T-cell (primary cell): ENCODE data around the gene MTA1. TPM values are rescaled to one million over a fixed set of nuclear protein-coding genes. Genes with fewer than 3 reads are reported as not detected.

Source experiments
- ATAC-seq, 4 experiments: fragments of 200-7000 bp in 3 of 4; fragments of 150-1000 bp in 1 of 4; cut with Tn5 transposase; replicated peaks in 1 of 4; 1 replicate in 3 of 4; 2 replicates in 1 of 4; pipeline ENCODE4 v1.10.0; 2021; ENCODE audit warnings: moderate library complexity in 3 of 4, mild to moderate bottlenecking in 2 of 4, moderate number of reproducible peaks in 1 of 4
- CTCF ChIA-PET, 2 donors: fragments of 300-600 bp; sonication (Branson Sonifier 250); formaldehyde crosslinking; loops; one replicate each; lab custom pipeline; 2022; ENCODE audit warnings: antibody characterized with exemption in 2 of 2; lab: Charles Lee
- POLR2A ChIA-PET, 2 donors: fragments of 300-600 bp; sonication (Branson Sonifier 250); formaldehyde crosslinking; loops; one replicate each; lab custom pipeline; 2022; ENCODE audit warnings: antibody characterized with exemption in 2 of 2; lab: Charles Lee
- DNase-seq, 35 experiments: peaks; one replicate each; pipeline versions ENCODE4 v3.0.0 to v3.0.0-alpha.2; 2013 to 2023
- H3K27ac ChIP-seq: one replicate; pipeline ENCODE4 v1.5.1; 2013; ENCODE audit warnings: low read length
- H3K27me3 ChIP-seq, 2 experiments: replicated peaks in 1 of 2; 1 replicate in 1 of 2; 2 replicates in 1 of 2; pipeline versions ENCODE4 v1.6.1 to v1.7.0; 2013; ENCODE audit warnings: low read length in 1 of 2, mixed read lengths in 1 of 2; ENCODE audit not compliant: control insufficient read depth in 2 of 2, insufficient read depth in 2 of 2; ENCODE audit errors: extremely low read depth in 1 of 2
- H3K36me3 ChIP-seq, 2 donors: 1 replicate in 1 of 2; 2 replicates in 1 of 2; pipeline versions ENCODE4 v1.6.1 to v1.7.0; 2013; ENCODE audit warnings: low read length in 1 of 2; ENCODE audit not compliant: control insufficient read depth in 2 of 2, insufficient read depth in 1 of 2; ENCODE audit errors: extremely low read depth in 1 of 2
- H3K4me1 ChIP-seq, 2 experiments: 1 replicate in 1 of 2; 2 replicates in 1 of 2; pipeline versions ENCODE4 v1.6.1 to v1.7.0; 2013; ENCODE audit warnings: low read length in 2 of 2, mixed read lengths in 1 of 2; ENCODE audit not compliant: insufficient read depth in 2 of 2, control insufficient read depth in 1 of 2; ENCODE audit errors: extremely low read depth in 1 of 2
- H3K4me3 ChIP-seq, 2 donors: 1 replicate in 1 of 2; 2 replicates in 1 of 2; pipeline versions ENCODE4 v1.5.1 to v1.7.0; 2013; ENCODE audit warnings: mild to moderate bottlenecking in 2 of 2, low read length in 1 of 2, moderate library complexity in 1 of 2; ENCODE audit not compliant: control insufficient read depth in 1 of 2; ENCODE audit errors: extremely low read depth in 1 of 2
- H3K9me3 ChIP-seq: 2 replicates; pipeline ENCODE4 v1.7.0; 2013
- H3K27ac Mint-ChIP-seq, 2 donors: one replicate each; pipeline ENCODE4 v1.8.0; 2020 to 2021; ENCODE audit warnings: mild to moderate bottlenecking in 2 of 2, mixed read lengths in 2 of 2
- H3K27me3 Mint-ChIP-seq, 2 donors: one replicate each; pipeline ENCODE4 v1.8.0; 2021 to 2022; ENCODE audit warnings: mixed read lengths in 2 of 2
- H3K36me3 Mint-ChIP-seq: one replicate; pipeline ENCODE4 v1.8.0; 2021; ENCODE audit warnings: mixed read lengths
- H3K4me1 Mint-ChIP-seq, 3 donors: one replicate each; pipeline ENCODE4 v1.8.0; 2020 to 2022; ENCODE audit warnings: mixed read lengths in 3 of 3, mild to moderate bottlenecking in 1 of 3
- H3K4me3 Mint-ChIP-seq, 3 donors: one replicate each; pipeline ENCODE4 v1.8.0; 2020 to 2022; ENCODE audit warnings: mild to moderate bottlenecking in 3 of 3, mixed read lengths in 3 of 3, moderate library complexity in 3 of 3
- H3K9me3 Mint-ChIP-seq, 3 donors: one replicate each; pipeline ENCODE4 v1.8.0; 2020 to 2022; ENCODE audit warnings: mixed read lengths in 3 of 3
- WGBS: methylation state at CpG from one replicate; pipeline ENCODE4 v1.1.5; 2013; ENCODE audit warnings: missing lambda C conversion rate; ENCODE audit not compliant: insufficient coverage; 5-methylcytosine and 5-hydroxymethylcytosine counted together
- total RNA-seq, 35 experiments: library from RNA in 6 of 35; stranded (reverse) in 6 of 35; fragments of 120-200 nt in 1 of 35; gene quantifications; one replicate each; pipeline versions ENCODE4 v1.2.1 to v1.2.4 and lab custom pipeline; 2013 to 2026

Gene MTA1
- total RNA-seq, 5 donors from 2014 or later (not counting 1 experiment from before 2014, with no cell fraction given) = 111 to 152 (median 141) TPM

DNA sequence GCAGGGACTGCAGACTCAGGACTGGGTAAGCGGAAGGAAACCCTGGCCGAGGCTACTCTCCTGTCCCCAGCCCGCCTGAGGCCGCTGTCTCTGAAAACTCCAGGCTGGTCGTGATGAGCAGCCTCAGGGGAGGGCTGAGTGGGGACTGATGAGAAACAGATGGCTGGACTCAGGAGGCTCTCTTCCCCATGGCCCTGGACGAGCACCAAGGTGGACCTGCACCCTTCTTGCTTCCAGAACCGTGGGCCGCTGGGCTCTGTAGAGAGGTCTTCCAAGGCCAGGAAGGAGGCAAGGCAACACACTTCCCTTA is 20.2 kb upstream of the MTA1 start:
- H3K4me3 Mint-ChIP-seq = peak overlapping the region; percentile 74 to 81 (median 80)
- peak overlapping the region; percentile 27 to 82 for H3K27ac Mint-ChIP-seq
- H3K4me1 Mint-ChIP-seq = peaks cover 25 to 32% (median 29%) of the 10 kb centered on the region in 3 donors
- no peaks in the 10 kb centered on the region for H3K27me3 ChIP-seq
- H3K27me3 Mint-ChIP-seq = no peaks in the 10 kb centered on the region
- ChIA-PET CTCF (no interaction called here), POLR2A (no interaction called here)
- H3K36me3 Mint-ChIP-seq = peaks cover 15% of the 10 kb centered on the region
- H3K4me3 ChIP-seq = peak overlapping the region in 1 of 2 donors; percentile 71
- H3K9me3 Mint-ChIP-seq = peaks cover 2 to 14% (median 11%) of the 10 kb centered on the region in 3 donors
- H3K36me3 ChIP-seq = peaks cover 0 to 10% of the 10 kb centered on the region in 2 donors
- no peaks in the 10 kb centered on the region for H3K9me3 ChIP-seq
- ATAC-seq (no peak), DNase-seq (no peak)
- WGBS = 89% methylated on average over 8 of the region's 8 CpGs
- peaks cover 17 to 29% of the 10 kb centered on the region in 2 experiments for H3K4me1 ChIP-seq
- no peak overlapping the region for H3K27ac ChIP-seq

DNA sequence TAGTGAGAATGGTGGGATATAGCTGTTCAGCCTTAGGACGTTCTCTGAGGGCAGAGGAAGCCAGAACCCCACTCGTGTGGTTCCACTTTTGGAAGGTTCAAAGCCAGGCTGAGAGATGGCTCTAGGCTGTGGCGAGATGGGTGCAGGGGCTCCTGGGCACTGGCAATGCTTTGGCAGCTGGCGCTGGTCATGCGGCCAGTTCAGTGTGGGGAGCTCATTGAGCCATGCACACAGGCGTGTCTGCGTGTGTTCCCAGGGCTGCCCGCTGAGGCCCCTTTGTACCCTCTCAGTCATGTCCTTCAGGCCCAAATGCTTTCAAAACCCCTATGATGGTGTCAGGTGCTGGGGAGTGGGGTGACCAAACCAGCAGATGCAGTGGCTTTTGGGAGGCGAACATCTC is 19.6 kb upstream of the MTA1 start:
- no peak overlapping the region for H3K27ac ChIP-seq
- Mint-ChIP-seq H3K27ac (no peak overlapping the region), H3K4me1 (peaks cover 31 to 38% (median 35%) of the 10 kb centered on the region in 3 donors), H3K36me3 (peaks cover 15% of the 10 kb centered on the region), H3K9me3 (peaks cover 2 to 14% (median 11%) of the 10 kb centered on the region in 3 donors), H3K4me3 (peak overlapping the region; percentile 74 to 81 (median 80)), H3K27me3 (no peaks in the 10 kb centered on the region)
- CTCF ChIA-PET = interaction anchor here in 1 of 2 donors (0.6 kb wide), 1 partner anchor 205 kb away, joined by 3 read pairs; no protein-coding TSS in a partner anchor
- 93% methylated on average over 7 of the region's 9 CpGs for WGBS
- no peak for DNase-seq
- peaks cover 23 to 34% of the 10 kb centered on the region in 2 experiments for H3K4me1 ChIP-seq
- H3K9me3 ChIP-seq = no peaks in the 10 kb centered on the region
- H3K36me3 ChIP-seq = peaks cover 0 to 10% of the 10 kb centered on the region in 2 donors
- ATAC-seq = no peak
- H3K27me3 ChIP-seq = no peaks in the 10 kb centered on the region
- no peak overlapping the region for H3K4me3 ChIP-seq
- POLR2A ChIA-PET = no interaction called here

DNA sequence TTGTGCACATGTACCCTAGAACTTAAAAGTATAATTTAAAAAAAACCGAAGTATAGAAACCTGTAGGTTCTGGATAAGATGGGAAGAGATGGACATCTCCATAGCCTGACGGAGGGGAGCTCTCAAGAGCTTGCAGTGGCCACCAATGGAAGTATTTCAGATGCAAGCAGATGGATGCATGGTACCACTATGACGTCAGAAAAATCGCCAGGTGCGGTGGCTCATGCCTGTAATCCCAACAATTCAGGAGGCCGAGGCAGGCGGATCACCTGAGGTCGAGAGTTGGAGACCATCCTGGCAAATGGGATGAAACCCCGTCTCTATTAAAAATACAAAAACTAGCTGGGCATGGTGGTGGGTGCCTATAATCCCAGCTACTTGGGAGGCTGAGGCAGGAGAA is 17.9 kb upstream of the MTA1 start:
- no peak for ATAC-seq
- POLR2A ChIA-PET = no interaction called here

DNA sequence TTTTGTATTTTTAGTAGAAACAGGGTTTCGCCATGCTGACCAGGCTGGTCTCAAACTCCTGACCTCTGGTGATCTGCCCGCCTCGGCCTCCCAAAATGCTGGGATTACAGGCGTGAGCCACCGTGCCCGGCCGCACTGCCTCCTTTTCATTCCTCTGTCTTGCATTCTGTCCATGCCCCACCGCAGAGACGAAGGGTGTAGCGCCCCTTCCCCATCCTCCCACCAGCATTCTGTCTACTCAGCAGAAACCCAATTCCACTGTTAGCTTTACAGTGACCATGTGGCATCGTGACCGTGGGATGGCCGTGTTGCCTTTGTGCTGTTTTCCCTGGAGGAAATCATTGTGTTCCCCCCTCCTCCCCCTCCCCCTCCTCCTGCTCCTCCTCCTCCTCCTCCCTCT is 11.0 kb upstream of the MTA1 start:
- Mint-ChIP-seq H3K36me3 (no peaks in the 10 kb centered on the region), H3K4me1 (peaks cover 14 to 21% (median 19%) of the 10 kb centered on the region in 3 donors), H3K4me3 (no peak overlapping the region), H3K9me3 (peaks cover 0 to 5% (median 0%) of the 10 kb centered on the region in 3 donors), H3K27me3 (peaks cover 5 to 22% of the 10 kb centered on the region in 2 donors), H3K27ac (no peak overlapping the region)
- no peak overlapping the region for H3K4me3 ChIP-seq
- peaks cover 19 to 24% of the 10 kb centered on the region in 2 experiments for H3K4me1 ChIP-seq
- 93% methylated on average over 13 of the region's 13 CpGs for whole genome bisulfite sequencing
- POLR2A ChIA-PET = no interaction called here
- peaks cover 0 to 36% of the 10 kb centered on the region in 2 experiments for H3K27me3 ChIP-seq
- ATAC-seq (no peak), DNase-seq (no peak)
- no peaks in the 10 kb centered on the region for H3K36me3 ChIP-seq
- no peaks in the 10 kb centered on the region for H3K9me3 ChIP-seq
- CTCF ChIA-PET = interaction anchor here in 1 of 2 donors (0.7 kb wide), 1 partner anchor 124 kb away, joined by 4 read pairs; no protein-coding TSS in a partner anchor
- H3K27ac ChIP-seq = no peak overlapping the region

More for the DNA sequence above, 17.9 kb upstream of the MTA1 start:
- Mint-ChIP-seq H3K4me3 (no peak overlapping the region), H3K36me3 (peaks cover 15% of the 10 kb centered on the region), H3K27ac (no peak overlapping the region), H3K9me3 (peaks cover 2 to 19% (median 11%) of the 10 kb centered on the region in 3 donors), H3K27me3 (no peaks in the 10 kb centered on the region), H3K4me1 (peaks cover 33 to 41% (median 38%) of the 10 kb centered on the region in 3 donors)
- Histone ChIP-seq H3K9me3 (no peaks in the 10 kb centered on the region), H3K27me3 (no peaks in the 10 kb centered on the region), H3K4me3 (no peak overlapping the region), H3K4me1 (peaks cover 23 to 34% of the 10 kb centered on the region in 2 experiments), H3K27ac (no peak overlapping the region), H3K36me3 (peaks cover 0 to 10% of the 10 kb centered on the region in 2 donors)
- CTCF ChIA-PET = no interaction called here
- WGBS = 100% methylated on average over 5 of the region's 9 CpGs
- no peak for DNase-seq

DNA sequence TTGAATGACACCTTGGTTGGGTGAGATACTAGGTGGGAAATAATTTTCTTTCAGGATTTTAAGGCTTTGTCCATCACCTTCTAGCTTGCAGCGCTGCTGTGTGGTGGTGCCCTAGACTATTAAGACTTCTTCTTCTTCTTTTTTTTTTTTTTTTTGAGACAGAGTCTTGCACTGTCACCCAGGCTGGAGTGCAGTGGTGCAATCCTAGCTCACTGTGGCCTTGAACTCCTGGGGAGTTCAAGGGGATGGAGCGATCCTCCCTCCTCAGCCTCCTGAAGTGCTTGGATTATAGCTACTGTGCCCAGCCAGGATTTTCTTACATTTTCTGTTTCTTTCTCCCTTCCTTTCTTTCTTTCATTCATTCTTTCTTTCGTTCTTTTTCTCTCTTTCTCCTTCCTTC is 10.3 kb upstream of the MTA1 start:
- ATAC-seq (no peak), DNase-seq (no peak)
- Mint-ChIP-seq H3K36me3 (no peaks in the 10 kb centered on the region), H3K27ac (no peak overlapping the region), H3K27me3 (peaks cover 5 to 23% of the 10 kb centered on the region in 2 donors), H3K4me3 (no peak overlapping the region), H3K9me3 (peaks cover 0 to 5% (median 0%) of the 10 kb centered on the region in 3 donors), H3K4me1 (peaks cover 9 to 15% (median 14%) of the 10 kb centered on the region in 3 donors)
- POLR2A ChIA-PET = interaction anchor here in 1 of 2 donors (0.7 kb wide), 1 partner anchor 30 kb away, joined by 6 read pairs; no protein-coding TSS in a partner anchor
- CTCF ChIA-PET = interaction anchor here in 1 of 2 donors (0.7 kb wide), 1 partner anchor 123 kb away, joined by 4 read pairs; no protein-coding TSS in a partner anchor
- 93% methylated on average over 3 of the region's 3 CpGs for WGBS
- Histone ChIP-seq H3K4me3 (no peak overlapping the region), H3K36me3 (no peaks in the 10 kb centered on the region), H3K27me3 (peaks cover 0 to 43% of the 10 kb centered on the region in 2 experiments), H3K4me1 (peaks cover 12 to 23% of the 10 kb centered on the region in 2 experiments), H3K27ac (no peak overlapping the region), H3K9me3 (no peaks in the 10 kb centered on the region)

DNA sequence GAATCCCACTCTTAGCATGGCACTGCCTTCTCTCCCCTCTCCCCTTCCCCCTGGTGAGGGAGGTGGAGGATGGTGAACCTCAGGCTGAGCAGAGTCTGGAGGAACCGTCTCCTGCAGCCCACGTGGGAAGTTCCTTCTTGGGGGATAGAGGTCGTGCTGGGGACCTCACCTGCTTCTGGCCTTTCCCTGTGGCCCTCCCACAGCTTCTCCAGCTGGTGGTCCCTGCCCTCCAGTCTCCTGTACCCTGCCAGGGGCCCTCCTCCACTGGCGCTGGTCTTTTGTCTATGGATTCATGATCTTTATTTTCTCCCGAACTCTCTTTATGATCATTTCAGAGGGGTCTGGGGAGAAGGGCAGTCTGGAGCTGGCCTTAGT is 9.0 kb upstream of the MTA1 start:
- ATAC-seq = no peak
- no peaks in the 10 kb centered on the region for H3K9me3 ChIP-seq
- CTCF ChIA-PET = no interaction called here
- peaks cover 7 to 27% of the 10 kb centered on the region in 2 experiments for H3K4me1 ChIP-seq
- DNase-seq = no peak
- H3K27me3 ChIP-seq = peaks cover 0 to 48% of the 10 kb centered on the region in 2 experiments
- Mint-ChIP-seq H3K9me3 (peaks cover 0 to 5% (median 0%) of the 10 kb centered on the region in 3 donors), H3K4me3 (peak overlapping the region in 2 of 3 donors; percentile 17 to 65), H3K36me3 (no peaks in the 10 kb centered on the region), H3K27me3 (peaks cover 5 to 23% of the 10 kb centered on the region in 2 donors), H3K27ac (no peak overlapping the region), H3K4me1 (peaks cover 0 to 9% (median 8%) of the 10 kb centered on the region in 3 donors)
- WGBS = 100% methylated on average over 2 of the region's 5 CpGs
- POLR2A ChIA-PET = no interaction called here
- peak overlapping the region in 1 of 2 donors; percentile 58 for H3K4me3 ChIP-seq
- no peak overlapping the region for H3K27ac ChIP-seq
- H3K36me3 ChIP-seq = no peaks in the 10 kb centered on the region
